Thoracic aorta (tissue), 2 donors: ENCODE data around the gene MMP20. TPM values are rescaled to one million over a fixed set of nuclear protein-coding genes. Genes with fewer than 3 reads are reported as not detected.

Source experiments
- ATAC-seq: fragments of 150-250 bp; one replicate; pipeline ENCODE4 v1.8.0; 2017; ENCODE audit warnings: low read depth; ENCODE audit not compliant: insufficient number of reproducible peaks, low FRiP score
- DNase-seq: peaks from one replicate; pipeline ENCODE4 v3.0.0-alpha.2; 2020; ENCODE audit warnings: low spot score
- H3K27ac ChIP-seq, 2 donors: fragments of 200-600 bp; sonication (generic); 1 replicate in 1 of 2; 2 replicates in 1 of 2; pipeline ENCODE4 v1.5.1; 2016; ENCODE audit warnings: mild to moderate bottlenecking in 2 of 2, moderate library complexity in 2 of 2
- H3K27me3 ChIP-seq: fragments of 200-600 bp; sonication (generic); replicated peaks from 2 replicates; pipeline ENCODE4 v1.6.0; 2016; ENCODE audit warnings: mild to moderate bottlenecking; ENCODE audit not compliant: insufficient read depth
- H3K36me3 ChIP-seq: fragments of 200-600 bp; sonication (generic); one replicate; pipeline ENCODE4 v1.5.1; 2016
- H3K4me1 ChIP-seq, 2 donors: fragments of 200-600 bp; sonication (generic); 1 replicate in 1 of 2; 2 replicates in 1 of 2; pipeline versions ENCODE4 v1.5.1 to v1.6.0; 2016; ENCODE audit warnings: low read depth in 2 of 2, mild to moderate bottlenecking in 1 of 2; ENCODE audit not compliant: control insufficient read depth in 1 of 2
- H3K4me3 ChIP-seq: fragments of 200-600 bp; sonication (generic); 2 replicates; pipeline ENCODE4 v1.5.1; 2016; ENCODE audit warnings: mild to moderate bottlenecking
- H3K9me3 ChIP-seq: fragments of 200-600 bp; sonication (generic); 2 replicates; pipeline ENCODE4 v1.5.1; 2016
- CTCF ChIP-seq: fragments of 200-600 bp; sonication (generic); IDR thresholded peaks from one replicate; pipeline ENCODE4 v1.5.1; 2019; ENCODE audit warnings: antibody characterized with exemption
- total RNA-seq, 2 donors: library from RNA; depleted of rRNA; stranded (reverse); fragments of >200 nt; gene quantifications; one replicate each; pipeline versions ENCODE4 v1.1.0 to v1.2.3, GENCODE V29; 2016

The MMP20 gene
- total RNA-seq, 2 donors from 2014 or later: not detected

- H3K9me3 ChIP-seq: no peaks in the 10 kb centered on the region
- no peaks in the 10 kb centered on the region for H3K36me3 ChIP-seq
- ATAC-seq (no peak), DNase-seq (no peak)
- H3K27me3 ChIP-seq: no peaks in the 10 kb centered on the region
- H3K27ac ChIP-seq: no peak overlapping the region
- no peak overlapping the region for H3K4me3 ChIP-seq
- peaks cover 5 to 8% of the 10 kb centered on the region in 2 donors for H3K4me1 ChIP-seq
- no peak for TF ChIP-seq CTCF
These were observed 70.0 kb downstream of the MMP20 start for GRCh38 chr11:102555091-102555490.

DNA sequence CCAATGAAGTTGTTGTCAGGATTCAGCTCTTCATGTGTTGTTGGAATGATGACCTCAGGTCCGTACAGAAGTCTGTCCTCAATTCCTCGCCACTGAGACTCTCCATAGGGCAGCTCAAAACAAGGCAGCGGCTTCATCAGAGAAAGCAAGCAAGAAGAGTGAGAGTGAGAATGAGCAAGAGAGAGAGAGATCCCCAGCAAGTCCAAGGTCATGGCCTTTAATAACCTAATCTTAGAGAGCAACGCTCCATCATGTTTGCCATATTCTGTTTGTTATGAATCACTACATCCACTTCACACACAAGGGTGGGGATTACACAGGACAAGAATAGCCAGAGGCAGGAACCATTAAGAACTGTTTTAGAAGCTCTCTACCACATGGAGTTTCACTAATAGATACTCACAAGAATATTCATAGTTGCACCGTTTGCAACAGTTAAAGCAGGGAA is 71.3 kb downstream of the MMP20 start:
- no peak overlapping the region for H3K27ac ChIP-seq
- H3K9me3 ChIP-seq: no peaks in the 10 kb centered on the region
- H3K27me3 ChIP-seq: no peaks in the 10 kb centered on the region
- H3K36me3 ChIP-seq: no peaks in the 10 kb centered on the region
- TF ChIP-seq CTCF: no peak
- H3K4me1 ChIP-seq: no peaks in the 10 kb centered on the region
- ATAC-seq (no peak), DNase-seq (no peak)
- H3K4me3 ChIP-seq: no peak overlapping the region

GRCh38 chr11:102552447-102553194 is 72.5 kb downstream of the MMP20 start:
- Histone ChIP-seq H3K27me3 (no peaks in the 10 kb centered on the region), H3K4me3 (no peak overlapping the region), H3K27ac (no peak overlapping the region), H3K9me3 (no peaks in the 10 kb centered on the region), H3K4me1 (no peaks in the 10 kb centered on the region), H3K36me3 (no peaks in the 10 kb centered on the region)
- no peak for TF ChIP-seq CTCF
- ATAC-seq (no peak), DNase-seq (no peak)

DNA sequence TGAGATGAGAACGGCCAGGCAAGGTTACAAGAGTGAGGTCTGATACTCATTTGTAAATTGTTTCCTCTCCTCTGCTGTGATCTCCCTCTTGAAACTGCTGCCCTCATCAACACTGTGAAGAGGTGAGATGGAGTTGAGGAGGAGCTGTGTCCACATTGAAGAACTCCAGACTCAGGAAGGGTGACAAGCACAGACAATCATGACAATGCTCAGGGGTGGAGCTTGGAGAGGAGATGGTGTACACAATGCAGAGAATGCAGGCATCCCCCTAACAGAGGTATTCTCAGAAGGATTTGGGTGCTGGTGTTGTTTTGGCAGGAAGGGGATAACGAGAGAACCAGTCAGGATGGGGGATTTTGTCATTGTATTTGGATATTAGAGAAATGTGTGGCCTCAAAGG is 73.1 kb downstream of the MMP20 start:
- no peak for ATAC-seq
- no peaks in the 10 kb centered on the region for H3K36me3 ChIP-seq
- H3K27ac ChIP-seq: no peak overlapping the region
- no peak overlapping the region for H3K4me3 ChIP-seq
- DNase-seq: no peak
- no peaks in the 10 kb centered on the region for H3K9me3 ChIP-seq
- H3K4me1 ChIP-seq: no peaks in the 10 kb centered on the region
- no peaks in the 10 kb centered on the region for H3K27me3 ChIP-seq
- no peak for TF ChIP-seq CTCF

DNA sequence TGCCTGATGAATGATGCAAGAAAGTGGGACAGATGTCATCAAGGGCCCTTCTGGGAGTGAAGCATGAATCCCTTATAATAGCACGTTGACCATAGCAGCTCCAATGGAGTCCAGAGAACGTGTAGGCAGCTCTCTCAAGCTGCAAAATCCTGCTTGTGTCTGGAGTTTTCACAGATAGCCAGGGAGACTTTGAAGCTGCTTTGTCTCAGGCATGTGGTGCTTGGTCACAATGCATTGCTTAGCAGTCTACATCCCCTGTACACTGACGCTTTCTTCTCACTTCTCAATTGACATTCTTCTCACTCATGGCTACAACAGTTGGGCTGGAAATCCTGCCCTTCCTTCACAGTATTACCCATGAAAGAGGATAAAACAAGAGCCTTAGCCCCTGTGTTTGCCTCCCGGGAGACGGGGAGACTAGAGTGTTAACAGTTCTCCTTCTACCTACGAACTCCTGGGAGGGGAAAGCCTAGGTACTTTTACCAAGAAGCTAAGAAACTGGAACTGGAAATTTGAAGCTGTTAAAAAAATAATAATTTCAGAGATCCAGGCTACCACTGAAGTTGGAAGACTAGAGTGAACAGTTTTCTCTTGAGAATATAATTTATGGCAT is 73.9 kb downstream of the MMP20 start:
- no peaks in the 10 kb centered on the region for H3K27me3 ChIP-seq
- no peak overlapping the region for H3K27ac ChIP-seq
- no peak for TF ChIP-seq CTCF
- no peak for DNase-seq
- no peaks in the 10 kb centered on the region for H3K4me1 ChIP-seq
- no peak overlapping the region for H3K4me3 ChIP-seq
- H3K36me3 ChIP-seq: no peaks in the 10 kb centered on the region
- ATAC-seq: no peak
- no peaks in the 10 kb centered on the region for H3K9me3 ChIP-seq
